H9 (cell line): Measurements from ENCODE around the gene GOLGA7B. TPM values are rescaled to one million over a fixed set of nuclear protein-coding genes. Genes with fewer than 3 reads are reported as not detected.
A peak's percentile ranks its signal among the peaks of the same experiment; 100 is the strongest.

Source experiments
- DNase-seq: peaks from one replicate; pipeline ENCODE4 v3.0.0-alpha.2; 2017
- H2AFZ ChIP-seq: one replicate; pipeline ENCODE4 v1.6.1; 2013; ENCODE audit warnings: mild to moderate bottlenecking, low read length, control low read depth, moderate library complexity
- H2AK5ac ChIP-seq: 2 replicates; pipeline ENCODE4 v1.6.1; 2013; ENCODE audit warnings: low read length, control low read depth, mixed read lengths; ENCODE audit not compliant: insufficient read length
- H2BK120ac ChIP-seq: one replicate; pipeline ENCODE4 v1.6.1; 2013; ENCODE audit warnings: low read depth, mild to moderate bottlenecking, low read length, control low read depth, inconsistent platforms; ENCODE audit not compliant: poor library complexity, severe bottlenecking
- H2BK12ac ChIP-seq: 2 replicates; pipeline ENCODE4 v1.6.1; 2013; ENCODE audit warnings: low read length, control low read depth, mixed read lengths, low read depth; ENCODE audit not compliant: insufficient read length
- H2BK15ac ChIP-seq: 2 replicates; pipeline ENCODE4 v1.6.1; 2013; ENCODE audit warnings: low read depth, low read length, control low read depth
- H2BK20ac ChIP-seq: one replicate; pipeline ENCODE4 v1.6.1; 2013; ENCODE audit warnings: low read depth, mild to moderate bottlenecking, low read length, control low read depth, inconsistent platforms; ENCODE audit not compliant: poor library complexity, severe bottlenecking
- H2BK5ac ChIP-seq: 2 replicates; pipeline ENCODE4 v1.6.1; 2013; ENCODE audit warnings: low read length, control low read depth, mixed read lengths; ENCODE audit not compliant: insufficient read length
- H3K14ac ChIP-seq: 2 replicates; pipeline ENCODE4 v1.6.1; 2013; ENCODE audit warnings: low read length, control low read depth; ENCODE audit not compliant: insufficient read depth
- H3K18ac ChIP-seq: 2 replicates; pipeline ENCODE4 v1.6.1; 2013; ENCODE audit warnings: low read depth, mild to moderate bottlenecking, mixed read lengths, low read length, control low read depth; ENCODE audit not compliant: insufficient read length
- H3K23ac ChIP-seq: 2 replicates; pipeline ENCODE4 v1.6.1; 2013; ENCODE audit warnings: low read length, control low read depth, mixed read lengths, low read depth; ENCODE audit not compliant: insufficient read length
- H3K23me2 ChIP-seq: 2 replicates; pipeline ENCODE4 v1.6.1; 2013; ENCODE audit warnings: low read depth, mild to moderate bottlenecking, mixed read lengths, low read length, control low read depth; ENCODE audit not compliant: insufficient read length, poor library complexity, severe bottlenecking
- H3K27ac ChIP-seq: 2 replicates; pipeline ENCODE4 v1.5.1; 2013; ENCODE audit warnings: low read length, control low read depth, mixed read lengths, low read depth; ENCODE audit not compliant: insufficient read length
- H3K27me3 ChIP-seq: 2 replicates; pipeline ENCODE4 v1.6.1; 2013; ENCODE audit warnings: low read length, control low read depth, inconsistent platforms; ENCODE audit not compliant: insufficient read depth
- H3K4ac ChIP-seq: 2 replicates; pipeline ENCODE4 v1.6.1; 2013; ENCODE audit warnings: low read depth, mild to moderate bottlenecking, control low read depth, inconsistent platforms, low read length, moderate library complexity
- H3K4me1 ChIP-seq: 2 replicates; pipeline ENCODE4 v1.6.1; 2013; ENCODE audit warnings: low read length, control low read depth, inconsistent platforms; ENCODE audit not compliant: insufficient read depth
- H3K4me2 ChIP-seq: 2 replicates; pipeline ENCODE4 v1.6.1; 2013; ENCODE audit warnings: low read length, control low read depth, mixed read lengths; ENCODE audit not compliant: insufficient read length, insufficient read depth
- H3K56ac ChIP-seq: 2 replicates; pipeline ENCODE4 v1.6.1; 2013; ENCODE audit warnings: low read depth, mild to moderate bottlenecking, mixed read lengths, low read length, control low read depth; ENCODE audit not compliant: insufficient read length
- H3K79me1 ChIP-seq: 2 replicates; pipeline ENCODE4 v1.6.1; 2013; ENCODE audit warnings: low read depth, mild to moderate bottlenecking, moderate library complexity, low read length, control low read depth, inconsistent platforms; ENCODE audit not compliant: insufficient read depth, poor library complexity, severe bottlenecking
- H3K79me2 ChIP-seq: 2 replicates; pipeline ENCODE4 v1.6.1; 2013; ENCODE audit warnings: low read length, control low read depth, inconsistent platforms; ENCODE audit not compliant: insufficient read depth
- H3K9ac ChIP-seq: 2 replicates; pipeline ENCODE4 v1.6.1; 2013; ENCODE audit warnings: low read length, control low read depth, mixed read lengths; ENCODE audit not compliant: insufficient read length; ENCODE audit errors: extremely low read depth
- H3K9me3 ChIP-seq: one replicate; pipeline ENCODE4 v1.6.1; 2013; ENCODE audit warnings: low read depth, low read length, inconsistent platforms; ENCODE audit not compliant: control insufficient read depth
- H3T11ph ChIP-seq: one replicate; pipeline ENCODE4 v1.6.1; 2013; ENCODE audit warnings: mild to moderate bottlenecking, low read length, control low read depth, inconsistent platforms
- H4K20me1 ChIP-seq: one replicate; pipeline ENCODE4 v1.6.1; 2013; ENCODE audit not compliant: control insufficient read depth, insufficient read length, insufficient read depth
- H4K5ac ChIP-seq: 2 replicates; pipeline ENCODE4 v1.6.1; 2013; ENCODE audit warnings: low read depth, mild to moderate bottlenecking, mixed read lengths, low read length, control low read depth; ENCODE audit not compliant: insufficient read length
- H4K8ac ChIP-seq: replicated peaks from 2 replicates; pipeline ENCODE4 v1.6.1; 2013; ENCODE audit warnings: low read length, control low read depth, mixed read lengths, low read depth; ENCODE audit not compliant: insufficient read length
- H4K91ac ChIP-seq: 2 replicates; pipeline ENCODE4 v1.6.1; 2013; ENCODE audit warnings: low read depth, mild to moderate bottlenecking, moderate library complexity, mixed read lengths, low read length, control low read depth; ENCODE audit not compliant: insufficient read length
- H3K27ac Mint-ChIP-seq, 3 experiments: 2 replicates in 2 of 3; 3 replicates in 1 of 3; pipeline ENCODE4 v1.8.0; 2020 to 2021; ENCODE audit warnings: mixed read lengths in 3 of 3, mild to moderate bottlenecking in 1 of 3, moderate library complexity in 1 of 3
- H3K27me3 Mint-ChIP-seq: 2 replicates; pipeline ENCODE4 v1.8.0; 2021; ENCODE audit warnings: low read depth, mild to moderate bottlenecking, moderate library complexity, mixed read lengths
- H3K36me3 Mint-ChIP-seq, 3 experiments: 2 replicates in 2 of 3; 3 replicates in 1 of 3; pipeline ENCODE4 v1.8.0; 2020 to 2021; ENCODE audit warnings: low read depth in 3 of 3, mixed read lengths in 3 of 3; ENCODE audit not compliant: insufficient read depth in 1 of 3
- H3K4me1 Mint-ChIP-seq, 2 experiments: 2 replicates each; pipeline ENCODE4 v1.8.0; 2020; ENCODE audit warnings: mixed read lengths in 2 of 2
- H3K4me3 Mint-ChIP-seq, 2 experiments: 2 replicates in 1 of 2; 3 replicates in 1 of 2; pipeline ENCODE4 v1.8.0; 2020 to 2021; ENCODE audit warnings: mild to moderate bottlenecking in 2 of 2, mixed read lengths in 2 of 2, moderate library complexity in 1 of 2
- H3K9me3 Mint-ChIP-seq, 2 experiments: 2 replicates in 1 of 2; 3 replicates in 1 of 2; pipeline ENCODE4 v1.8.0; 2020; ENCODE audit warnings: mild to moderate bottlenecking in 2 of 2, mixed read lengths in 2 of 2, moderate library complexity in 1 of 2
- CTCF ChIP-seq: fragments of 200-600 bp; sonication (generic); conservative IDR thresholded peaks from 3 replicates; pipeline ENCODE4 v1.8.0; 2021; ENCODE audit warnings: antibody characterized with exemption, mild to moderate bottlenecking
- WGBS: extraction: QIAGEN DNeasy Blood & Tissue Kit; methylation state at CpG from one replicate; pipeline ENCODE4 v1.1.7; 2013; ENCODE audit warnings: missing lambda C conversion rate, low lambda C conversion rate, mixed read lengths; ENCODE audit not compliant: insufficient read length; ENCODE audit errors: extremely low coverage; 5-methylcytosine and 5-hydroxymethylcytosine counted together
- total RNA-seq: library from RNA; stranded (reverse); gene quantifications from 2 replicates; pipeline ENCODE4 v1.2.1, GENCODE V29; 2021

GOLGA7B gene
- total RNA-seq, 1 experiment from 2014 or later, result 0.04 TPM

DNA sequence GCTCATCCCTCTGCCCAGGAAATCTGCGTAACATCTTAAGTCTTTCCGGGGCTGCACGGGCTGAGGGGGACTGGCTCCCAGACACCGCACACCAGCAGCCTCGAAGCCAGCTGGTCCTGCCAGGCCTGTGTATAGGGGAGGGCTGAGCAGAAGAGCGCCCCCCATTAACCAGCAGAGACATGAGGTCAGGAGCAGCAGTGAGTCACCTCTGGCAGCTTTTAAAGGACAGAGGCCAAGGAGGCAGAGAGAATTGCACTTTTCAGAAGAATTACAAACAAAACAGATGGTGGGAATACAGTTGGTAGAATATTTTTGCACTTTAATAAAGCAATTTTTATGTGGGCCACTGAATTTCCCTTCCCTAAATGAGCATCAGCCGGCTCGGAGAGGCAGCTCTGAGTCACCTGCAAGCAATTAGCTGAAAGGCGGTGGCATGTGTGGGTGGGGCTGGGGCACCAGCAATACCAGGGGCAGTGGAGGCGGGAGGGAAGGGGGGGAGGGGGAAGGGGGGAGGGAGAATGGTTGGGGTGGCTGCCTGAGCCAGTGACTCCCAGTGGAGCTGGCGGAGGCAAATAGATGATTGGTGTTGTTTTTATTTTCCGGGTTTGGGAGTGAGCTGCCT, 39.1 kb downstream of the GOLGA7B start:
- H3K4me2 ChIP-seq, result no peak overlapping the region
- WGBS, result no CpG with 5 or more reads among the region's 12 CpGs
- H3K4me1 Mint-ChIP-seq, result peaks cover 27 to 41% of the 10 kb centered on the region in 2 experiments

More for the DNA sequence above, 39.1 kb downstream of the GOLGA7B start:
- no peak overlapping the region for H4K91ac ChIP-seq
- no peak overlapping the region for H3T11ph ChIP-seq
- no peak overlapping the region for H2BK15ac ChIP-seq
- Mint-ChIP-seq H3K4me3 (no peak overlapping the region), H3K9me3 (no peaks in the 10 kb centered on the region), H3K27ac (no peak overlapping the region; a peak in 1 of 7 replicates), H3K27me3 (peaks cover 2% of the 10 kb centered on the region; the same call in 1 of the 2 replicates), H3K36me3 (no peaks in the 10 kb centered on the region)
- H3K27me3 ChIP-seq, result no peaks in the 10 kb centered on the region
- H2BK5ac ChIP-seq, result no peak overlapping the region
- H3K23ac ChIP-seq, result no peak overlapping the region
- no peak overlapping the region for H2BK120ac ChIP-seq
- no peak overlapping the region for H3K14ac ChIP-seq
- no peak overlapping the region for H2BK20ac ChIP-seq
- TF ChIP-seq CTCF, result peak; percentile 25; the same call in 2 of the 3 replicates
- H2AK5ac ChIP-seq, result no peak overlapping the region
- no peak overlapping the region for H3K27ac ChIP-seq
- no peaks in the 10 kb centered on the region for H3K9me3 ChIP-seq
- H4K8ac ChIP-seq, result no peak overlapping the region
- no peaks in the 10 kb centered on the region for H3K23me2 ChIP-seq
- no peak overlapping the region for H2BK12ac ChIP-seq
- DNase-seq, result peak; percentile 90
- peaks cover 2% of the 10 kb centered on the region; the same call in 1 of the 2 replicates for H3K4me1 ChIP-seq
- H4K5ac ChIP-seq, result no peak overlapping the region
- no peak overlapping the region for H2AFZ ChIP-seq
- no peak overlapping the region for H3K4ac ChIP-seq
- H3K56ac ChIP-seq, result no peak overlapping the region
- peak overlapping the region; percentile 4 for H3K18ac ChIP-seq
- no peak overlapping the region for H3K9ac ChIP-seq
- H4K20me1 ChIP-seq, result no peaks in the 10 kb centered on the region
- no peaks in the 10 kb centered on the region for H3K79me2 ChIP-seq
- H3K79me1 ChIP-seq, result no peaks in the 10 kb centered on the region
